SK-N-SH treated with all-trans-retinoic acid at 6 μM for 48 hours (cell line): ENCODE measurements around the gene GTF3C4.

Experiments
- ATAC-seq: fragments of 200-7000 bp; cut with Tn5 transposase; 3 replicates; pipeline ENCODE4 v1.9.1; 2020; ENCODE audit warnings: mild to moderate bottlenecking, moderate library complexity
- ARNTL ChIP-seq: fragments of 450-650 bp; formaldehyde crosslinking; IDR thresholded peaks from 2 replicates; pipeline ENCODE4 v1.5.0; 2020; ENCODE audit warnings: low read depth, mild to moderate bottlenecking, moderate library complexity, borderline replicate concordance
- CSDC2 ChIP-seq: fragments of 250-450 bp; sonication (Bioruptor Pico); IDR thresholded peaks from 2 replicates; pipeline ENCODE4 v1.5.0; 2020; ENCODE audit warnings: mild to moderate bottlenecking, moderate library complexity
- ESRRG ChIP-seq: fragments of 250-450 bp; sonication (Bioruptor Pico); IDR thresholded peaks from 2 replicates; pipeline ENCODE4 v1.6.1; 2021; ENCODE audit warnings: mild to moderate bottlenecking
- GLIS3 ChIP-seq: fragments of 250-450 bp; sonication (Bioruptor Pico); IDR thresholded peaks from 2 replicates; pipeline ENCODE4 v1.5.0; 2020; ENCODE audit warnings: mild to moderate bottlenecking, moderate library complexity
- ISL1 ChIP-seq: fragments of 250-450 bp; sonication (Bioruptor Pico); IDR thresholded peaks from 2 replicates; pipeline ENCODE4 v2.1.2; 2022; ENCODE audit warnings: mild to moderate bottlenecking, moderate library complexity
- OSR1 ChIP-seq: fragments of 250-450 bp; sonication (Bioruptor Pico); IDR thresholded peaks from 2 replicates; pipeline ENCODE4 v1.8.0; 2022; ENCODE audit warnings: moderate library complexity, mild to moderate bottlenecking, inconsistent platforms
- PPARA ChIP-seq: fragments of 250-450 bp; sonication (Bioruptor Pico); IDR thresholded peaks from 2 replicates; pipeline ENCODE4 v1.5.0; 2020; ENCODE audit warnings: mild to moderate bottlenecking, borderline replicate concordance
- SNAI2 ChIP-seq: fragments of 250-450 bp; sonication (Bioruptor Pico); IDR thresholded peaks from 2 replicates; pipeline ENCODE4 v1.5.0; 2020; ENCODE audit warnings: mild to moderate bottlenecking, moderate library complexity
- TOX ChIP-seq: fragments of 250-450 bp; sonication (Bioruptor Pico); IDR thresholded peaks from 2 replicates; pipeline ENCODE4 v1.8.0; 2021; ENCODE audit warnings: mild to moderate bottlenecking, moderate library complexity, borderline replicate concordance
- ZFP30 ChIP-seq: fragments of 450-650 bp; formaldehyde crosslinking; IDR thresholded peaks from 2 replicates; pipeline ENCODE4 v1.5.0; 2022; ENCODE audit warnings: mild to moderate bottlenecking, moderate library complexity
- ZNF565 ChIP-seq: fragments of 450-650 bp; formaldehyde crosslinking; conservative IDR thresholded peaks from 2 replicates; pipeline ENCODE4 v1.5.0; 2020; ENCODE audit warnings: low read depth, mild to moderate bottlenecking, moderate library complexity
- ZNF70 ChIP-seq: fragments of 450-650 bp; formaldehyde crosslinking; IDR thresholded peaks from 2 replicates; pipeline ENCODE4 v1.5.0; 2020; ENCODE audit warnings: mild to moderate bottlenecking, moderate library complexity
- ZNF8 ChIP-seq: fragments of 450-650 bp; formaldehyde crosslinking; IDR thresholded peaks from 2 replicates; pipeline ENCODE4 v1.5.0; 2020; ENCODE audit warnings: mild to moderate bottlenecking, moderate library complexity
- TF ChIP-seq, protein P1 (sequence below): fragments of 250-450 bp; sonication (Bioruptor Pico); IDR thresholded peaks from 2 replicates; pipeline ENCODE4 v1.5.1; 2021; ENCODE audit warnings: mild to moderate bottlenecking, moderate library complexity
- TF ChIP-seq, protein P2 (sequence below): fragments of 250-450 bp; sonication (Bioruptor Pico); IDR thresholded peaks from 2 replicates; pipeline ENCODE4 v1.8.0; 2020; ENCODE audit warnings: mild to moderate bottlenecking, moderate library complexity, borderline replicate concordance
- TF ChIP-seq, protein P3 (sequence below): fragments of 250-450 bp; sonication (Bioruptor Pico); IDR thresholded peaks from 2 replicates; pipeline ENCODE4 v1.5.1; 2020; ENCODE audit warnings: low read depth, mild to moderate bottlenecking, moderate library complexity
- TF ChIP-seq, protein P4 (sequence below): fragments of 250-450 bp; sonication (Bioruptor Pico); IDR thresholded peaks from 2 replicates; pipeline ENCODE4 v1.5.0; 2020; ENCODE audit warnings: mild to moderate bottlenecking, moderate library complexity

Gene GTF3C4

DNA sequence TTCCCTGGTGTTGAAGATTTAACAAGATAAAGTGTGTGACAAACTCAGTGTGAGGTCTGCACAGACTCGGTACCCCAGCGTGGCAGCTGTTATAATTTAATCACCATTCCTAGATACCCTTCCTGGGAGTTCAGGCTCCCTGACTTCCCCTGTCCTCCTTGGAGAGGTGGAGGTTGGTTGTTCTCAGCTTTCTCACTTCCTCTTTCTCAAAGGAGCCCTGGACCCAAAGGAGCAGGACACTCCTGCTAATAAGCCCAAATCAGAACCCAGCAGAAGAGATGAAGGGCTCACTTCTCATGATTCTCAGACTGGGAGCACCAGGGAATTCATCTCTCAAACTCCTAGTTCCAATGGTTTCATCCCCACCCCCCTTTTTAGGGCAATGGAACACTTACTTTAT is 58.2 kb downstream of the GTF3C4 start:
- ATAC-seq: no peak
- TF ChIP-seq, protein P1, sequence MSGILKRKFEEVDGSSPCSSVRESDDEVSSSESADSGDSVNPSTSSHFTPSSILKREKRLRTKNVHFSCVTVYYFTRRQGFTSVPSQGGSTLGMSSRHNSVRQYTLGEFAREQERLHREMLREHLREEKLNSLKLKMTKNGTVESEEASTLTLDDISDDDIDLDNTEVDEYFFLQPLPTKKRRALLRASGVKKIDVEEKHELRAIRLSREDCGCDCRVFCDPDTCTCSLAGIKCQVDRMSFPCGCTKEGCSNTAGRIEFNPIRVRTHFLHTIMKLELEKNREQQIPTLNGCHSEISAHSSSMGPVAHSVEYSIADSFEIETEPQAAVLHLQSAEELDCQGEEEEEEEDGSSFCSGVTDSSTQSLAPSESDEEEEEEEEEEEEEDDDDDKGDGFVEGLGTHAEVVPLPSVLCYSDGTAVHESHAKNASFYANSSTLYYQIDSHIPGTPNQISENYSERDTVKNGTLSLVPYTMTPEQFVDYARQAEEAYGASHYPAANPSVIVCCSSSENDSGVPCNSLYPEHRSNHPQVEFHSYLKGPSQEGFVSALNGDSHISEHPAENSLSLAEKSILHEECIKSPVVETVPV (CRISPR knock-in tag): no peak
- TF ChIP-seq, protein P2, sequence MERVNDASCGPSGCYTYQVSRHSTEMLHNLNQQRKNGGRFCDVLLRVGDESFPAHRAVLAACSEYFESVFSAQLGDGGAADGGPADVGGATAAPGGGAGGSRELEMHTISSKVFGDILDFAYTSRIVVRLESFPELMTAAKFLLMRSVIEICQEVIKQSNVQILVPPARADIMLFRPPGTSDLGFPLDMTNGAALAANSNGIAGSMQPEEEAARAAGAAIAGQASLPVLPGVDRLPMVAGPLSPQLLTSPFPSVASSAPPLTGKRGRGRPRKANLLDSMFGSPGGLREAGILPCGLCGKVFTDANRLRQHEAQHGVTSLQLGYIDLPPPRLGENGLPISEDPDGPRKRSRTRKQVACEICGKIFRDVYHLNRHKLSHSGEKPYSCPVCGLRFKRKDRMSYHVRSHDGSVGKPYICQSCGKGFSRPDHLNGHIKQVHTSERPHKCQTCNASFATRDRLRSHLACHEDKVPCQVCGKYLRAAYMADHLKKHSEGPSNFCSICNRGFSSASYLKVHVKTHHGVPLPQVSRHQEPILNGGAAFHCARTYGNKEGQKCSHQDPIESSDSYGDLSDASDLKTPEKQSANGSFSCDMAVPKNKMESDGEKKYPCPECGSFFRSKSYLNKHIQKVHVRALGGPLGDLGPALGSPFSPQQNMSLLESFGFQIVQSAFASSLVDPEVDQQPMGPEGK: no peak
- TF ChIP-seq ESRRG (CRISPR knock-in tag) (no peak), TOX (CRISPR knock-in tag) (no peak), ARNTL (CRISPR knock-in tag) (no peak), ZNF70 (no peak)
- TF ChIP-seq, all 23 proteins: peak for 0

DNA sequence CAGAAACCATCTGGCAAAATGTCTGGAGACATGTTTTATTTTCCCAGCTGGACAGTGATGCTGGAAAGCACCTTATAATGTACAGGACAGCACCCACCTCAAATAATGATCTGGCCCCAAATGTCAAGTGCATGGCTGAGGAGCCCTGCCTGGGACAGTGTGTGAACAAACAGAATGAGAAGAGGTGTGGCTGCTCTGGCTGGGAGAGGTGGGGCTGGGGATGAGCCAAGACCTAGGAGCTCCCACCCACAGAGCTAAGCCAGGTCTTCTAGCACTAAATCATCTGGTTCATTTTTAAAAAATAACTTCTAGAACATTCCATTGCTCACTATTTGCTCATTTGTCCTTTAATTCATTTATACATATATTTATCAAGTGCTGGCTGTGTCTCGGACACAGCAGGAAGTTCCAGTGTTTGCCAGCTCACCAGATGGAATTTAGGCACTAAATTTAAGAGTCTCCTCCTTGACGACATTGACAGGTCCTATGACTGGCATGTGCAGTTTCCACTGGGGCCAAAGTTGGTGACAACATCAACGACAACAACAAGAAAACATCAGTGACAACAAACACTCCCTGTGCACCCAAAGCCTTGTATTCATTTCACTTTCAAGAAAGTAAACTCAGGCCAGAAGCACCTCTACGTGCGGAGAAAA is 59.1 kb downstream of the GTF3C4 start:
- TF ChIP-seq, protein P3, sequence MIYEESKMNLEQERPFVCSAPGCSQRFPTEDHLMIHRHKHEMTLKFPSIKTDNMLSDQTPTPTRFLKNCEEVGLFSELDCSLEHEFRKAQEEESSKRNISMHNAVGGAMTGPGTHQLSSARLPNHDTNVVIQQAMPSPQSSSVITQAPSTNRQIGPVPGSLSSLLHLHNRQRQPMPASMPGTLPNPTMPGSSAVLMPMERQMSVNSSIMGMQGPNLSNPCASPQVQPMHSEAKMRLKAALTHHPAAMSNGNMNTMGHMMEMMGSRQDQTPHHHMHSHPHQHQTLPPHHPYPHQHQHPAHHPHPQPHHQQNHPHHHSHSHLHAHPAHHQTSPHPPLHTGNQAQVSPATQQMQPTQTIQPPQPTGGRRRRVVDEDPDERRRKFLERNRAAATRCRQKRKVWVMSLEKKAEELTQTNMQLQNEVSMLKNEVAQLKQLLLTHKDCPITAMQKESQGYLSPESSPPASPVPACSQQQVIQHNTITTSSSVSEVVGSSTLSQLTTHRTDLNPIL (CRISPR knock-in tag): no peak
- TF ChIP-seq ARNTL (CRISPR knock-in tag) (no peak), ZNF565 (CRISPR knock-in tag) (no peak), OSR1 (CRISPR knock-in tag) (no peak), GLIS3 (CRISPR knock-in tag) (no peak), ISL1 (no peak), ZFP30 (CRISPR knock-in tag) (no peak), CSDC2 (CRISPR knock-in tag) (no peak)
- TF ChIP-seq, protein P1 (CRISPR knock-in tag): no peak
- no peak for ATAC-seq

DNA sequence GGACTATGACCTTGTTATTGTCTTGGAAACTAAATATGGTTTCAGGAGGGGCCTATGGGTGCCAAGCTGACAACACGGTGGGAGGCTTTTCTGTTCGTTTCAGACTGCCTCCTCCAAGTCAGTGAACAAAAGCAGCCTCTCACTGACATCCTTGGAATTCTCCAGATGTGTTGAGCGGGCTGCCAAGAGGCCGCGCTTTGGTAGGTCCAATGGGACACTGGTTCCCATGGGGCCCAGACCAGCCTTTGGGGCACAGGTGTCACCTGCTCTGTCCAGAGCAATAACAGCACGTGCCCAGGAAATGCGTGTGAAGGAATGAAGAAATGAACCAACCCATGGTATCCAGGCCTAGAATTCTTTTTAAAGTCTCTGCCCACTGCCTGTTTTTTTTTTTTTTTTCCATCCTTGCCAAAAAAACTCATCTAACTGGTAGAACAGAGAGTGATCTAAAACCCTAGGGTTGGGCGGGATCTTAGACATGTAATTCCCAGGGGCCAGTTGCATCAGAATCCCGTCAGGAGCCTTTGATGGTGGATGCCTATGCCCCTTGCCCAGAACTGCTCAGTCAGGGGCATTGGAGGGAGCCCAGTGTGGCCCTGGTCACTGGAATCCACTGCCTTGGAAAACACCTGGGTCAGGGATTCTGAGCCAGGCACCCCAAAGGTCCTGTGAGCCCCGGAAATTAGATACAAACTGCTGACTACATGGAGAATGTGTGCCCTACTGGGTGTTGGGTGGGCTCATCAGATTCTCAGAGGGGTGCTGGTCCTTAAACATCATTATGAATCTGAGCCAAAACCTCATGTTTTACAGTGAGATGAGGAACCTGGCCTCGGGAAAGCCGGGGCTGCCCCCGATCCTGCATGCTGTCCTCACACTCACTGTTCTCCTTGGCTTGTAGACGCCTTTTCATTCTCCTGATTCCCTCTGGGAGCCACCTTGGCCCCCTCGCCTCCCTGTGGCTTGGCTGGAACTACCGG is 60.1 kb downstream of the GTF3C4 start:
- no peak for TF ChIP-seq TOX (CRISPR knock-in tag)
- TF ChIP-seq ZNF565 (CRISPR knock-in tag): no peak
- no peak for TF ChIP-seq ESRRG (CRISPR knock-in tag)
- TF ChIP-seq, protein P4, sequence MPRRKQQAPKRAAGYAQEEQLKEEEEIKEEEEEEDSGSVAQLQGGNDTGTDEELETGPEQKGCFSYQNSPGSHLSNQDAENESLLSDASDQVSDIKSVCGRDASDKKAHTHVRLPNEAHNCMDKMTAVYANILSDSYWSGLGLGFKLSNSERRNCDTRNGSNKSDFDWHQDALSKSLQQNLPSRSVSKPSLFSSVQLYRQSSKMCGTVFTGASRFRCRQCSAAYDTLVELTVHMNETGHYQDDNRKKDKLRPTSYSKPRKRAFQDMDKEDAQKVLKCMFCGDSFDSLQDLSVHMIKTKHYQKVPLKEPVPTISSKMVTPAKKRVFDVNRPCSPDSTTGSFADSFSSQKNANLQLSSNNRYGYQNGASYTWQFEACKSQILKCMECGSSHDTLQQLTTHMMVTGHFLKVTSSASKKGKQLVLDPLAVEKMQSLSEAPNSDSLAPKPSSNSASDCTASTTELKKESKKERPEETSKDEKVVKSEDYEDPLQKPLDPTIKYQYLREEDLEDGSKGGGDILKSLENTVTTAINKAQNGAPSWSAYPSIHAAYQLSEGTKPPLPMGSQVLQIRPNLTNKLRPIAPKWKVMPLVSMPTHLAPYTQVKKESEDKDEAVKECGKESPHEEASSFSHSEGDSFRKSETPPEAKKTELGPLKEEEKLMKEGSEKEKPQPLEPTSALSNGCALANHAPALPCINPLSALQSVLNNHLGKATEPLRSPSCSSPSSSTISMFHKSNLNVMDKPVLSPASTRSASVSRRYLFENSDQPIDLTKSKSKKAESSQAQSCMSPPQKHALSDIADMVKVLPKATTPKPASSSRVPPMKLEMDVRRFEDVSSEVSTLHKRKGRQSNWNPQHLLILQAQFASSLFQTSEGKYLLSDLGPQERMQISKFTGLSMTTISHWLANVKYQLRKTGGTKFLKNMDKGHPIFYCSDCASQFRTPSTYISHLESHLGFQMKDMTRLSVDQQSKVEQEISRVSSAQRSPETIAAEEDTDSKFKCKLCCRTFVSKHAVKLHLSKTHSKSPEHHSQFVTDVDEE (CRISPR knock-in tag): no peak
- no peak for TF ChIP-seq PPARA (CRISPR knock-in tag)
- TF ChIP-seq SNAI2 (CRISPR knock-in tag): no peak
- TF ChIP-seq ZNF8 (CRISPR knock-in tag): no peak
- no peak for TF ChIP-seq ZFP30 (CRISPR knock-in tag)
- TF ChIP-seq OSR1 (CRISPR knock-in tag): no peak
- TF ChIP-seq CSDC2 (CRISPR knock-in tag): no peak
- ATAC-seq: no peak
